ENCODE results near the gene NEO1.

NEO1 gene

GRCh38 chr15:73244333-73244732 lies 192.1 kb downstream of the NEO1 start:
- TF ChIP-seq CTCF (IDR thresholded peaks at IDR 0.05), result peak; percentile 62

- no peak for TF ChIP-seq CTCF (IDR thresholded peaks at IDR 0.05)
Measured at GRCh38 chr15:73246439-73246838, 194.2 kb downstream of the NEO1 start.

GRCh38 chr15:73246898-73247297 lies 194.6 kb downstream of the NEO1 start:
- TF ChIP-seq CTCF (IDR thresholded peaks at IDR 0.05), result no peak

GRCh38 chr15:73247331-73247730 lies 195.1 kb downstream of the NEO1 start:
- TF ChIP-seq CTCF (IDR thresholded peaks at IDR 0.05), result no peak

GRCh38 chr15:73249499-73249898 lies 197.2 kb downstream of the NEO1 start:
- TF ChIP-seq CTCF (IDR thresholded peaks at IDR 0.05), result no peak

GRCh38 chr15:73254598-73254997 lies 202.3 kb downstream of the NEO1 start:
- no peak for TF ChIP-seq CTCF (IDR thresholded peaks at IDR 0.05)

- TF ChIP-seq CTCF (IDR thresholded peaks at IDR 0.05), result no peak
Measured at GRCh38 chr15:73258271-73259108, 206.2 kb downstream of the NEO1 start.
